Fibroblast of skin of left quadriceps (primary cell): ENCODE measurements around the gene CXCL14.
"Not testable (repeated sequence)": the region's sequence is repeated elsewhere in the genome, so short reads cannot be mapped to it uniquely, and the experiment has no call there.

Source experiments
- DNase-seq, 2 experiments: peaks; one replicate each; pipeline ENCODE4 v3.0.0-alpha.2; 2013; ENCODE audit warnings: low read depth in 2 of 2

Gene CXCL14

DNA sequence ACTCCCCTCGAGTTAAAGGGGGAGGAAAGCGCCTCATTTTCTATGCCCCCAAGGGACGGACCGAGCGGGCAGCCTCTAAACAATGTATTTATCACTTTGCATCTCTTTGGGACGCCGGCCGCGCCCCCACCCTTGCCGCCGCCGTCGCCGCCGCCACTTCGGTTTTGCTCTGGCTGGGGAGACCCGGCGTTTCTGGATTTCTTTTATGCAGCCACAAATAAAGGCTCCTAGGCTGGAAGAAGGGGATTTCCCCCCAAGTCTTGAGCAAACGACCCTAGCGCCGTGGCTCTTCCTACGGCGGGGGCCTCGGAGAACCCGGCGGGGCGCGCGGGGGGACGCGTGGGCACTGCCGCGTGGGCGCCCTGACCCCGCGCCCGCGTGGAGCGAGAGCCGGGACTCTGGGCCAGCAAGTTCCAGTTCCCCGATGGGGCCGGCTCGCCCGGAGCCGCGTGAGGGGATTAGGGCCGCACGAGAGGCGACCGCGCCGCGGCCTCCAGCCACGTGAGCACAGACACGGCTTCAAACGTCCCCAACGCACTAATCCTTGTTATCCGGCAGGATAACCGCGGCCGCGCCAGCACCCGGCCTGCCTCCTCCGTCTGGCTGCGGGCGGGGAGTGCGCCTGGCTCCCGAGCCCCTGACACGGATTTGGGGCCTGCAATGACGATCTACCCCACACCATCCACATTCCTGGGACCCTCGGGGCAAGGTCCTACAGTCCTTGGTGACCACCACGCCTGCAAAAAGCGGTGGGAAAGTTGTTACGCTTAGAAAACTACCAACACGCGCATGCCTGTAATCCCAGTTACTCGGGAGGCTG lies 35.1 kb downstream of the CXCL14 start:
- no peak for DNase-seq

DNA sequence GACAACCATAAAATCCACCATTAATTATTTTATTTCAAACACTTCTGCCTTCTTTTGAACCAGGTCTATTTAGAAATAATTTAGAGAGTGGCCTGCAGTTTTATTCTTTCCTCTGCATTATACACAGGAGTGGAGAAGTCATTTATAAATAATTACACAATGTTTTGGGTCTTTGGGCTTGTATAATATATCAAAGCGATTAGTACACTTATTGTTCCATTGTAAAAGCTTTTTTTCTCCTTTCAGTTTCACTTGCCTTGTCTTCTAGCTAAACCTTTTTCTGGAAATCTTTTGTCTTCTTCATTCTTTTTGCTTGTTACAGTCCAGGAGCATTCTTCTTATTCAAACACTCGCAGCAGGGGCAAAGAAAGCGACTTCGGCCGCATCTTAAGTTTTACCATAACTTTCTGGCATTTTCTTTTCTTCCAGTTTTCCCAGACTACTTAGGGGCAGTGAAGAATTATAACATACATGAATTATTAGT lies 35.7 kb downstream of the CXCL14 start:
- no peak for DNase-seq

DNA sequence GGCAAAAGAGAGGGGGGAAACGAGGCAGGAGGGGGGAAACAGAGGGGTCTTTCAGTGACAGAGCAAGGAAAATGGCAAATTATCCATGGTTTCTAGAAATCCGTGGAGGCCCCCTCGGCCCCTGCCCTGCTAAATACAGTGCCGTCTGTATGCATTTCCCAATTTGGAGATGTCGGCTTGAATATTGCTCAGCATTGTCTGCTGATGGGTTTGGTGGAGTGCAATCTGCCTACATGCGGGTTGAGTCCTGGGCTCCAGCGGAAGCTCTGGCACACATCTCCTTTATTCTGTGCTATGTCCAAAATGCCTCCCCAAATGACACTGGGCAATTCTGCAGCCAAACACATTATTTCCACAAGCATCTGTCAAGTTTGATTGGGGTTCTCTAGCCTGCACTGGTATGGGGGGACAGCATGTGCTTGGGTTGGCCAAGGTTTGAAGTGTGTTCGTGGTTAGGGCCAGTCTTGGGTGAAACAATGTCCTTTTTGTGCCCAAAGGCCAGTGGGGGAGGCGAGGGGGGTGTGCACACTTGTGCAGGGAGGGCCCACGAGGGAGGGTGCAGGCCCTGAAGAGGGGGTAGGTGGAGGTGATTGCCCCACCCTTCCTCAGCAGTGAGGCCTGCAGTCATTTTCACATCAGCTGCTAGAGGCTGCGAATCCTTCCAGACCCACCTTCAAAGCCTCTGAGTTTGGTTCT lies 36.8 kb downstream of the CXCL14 start:
- DNase-seq: no peak

DNA sequence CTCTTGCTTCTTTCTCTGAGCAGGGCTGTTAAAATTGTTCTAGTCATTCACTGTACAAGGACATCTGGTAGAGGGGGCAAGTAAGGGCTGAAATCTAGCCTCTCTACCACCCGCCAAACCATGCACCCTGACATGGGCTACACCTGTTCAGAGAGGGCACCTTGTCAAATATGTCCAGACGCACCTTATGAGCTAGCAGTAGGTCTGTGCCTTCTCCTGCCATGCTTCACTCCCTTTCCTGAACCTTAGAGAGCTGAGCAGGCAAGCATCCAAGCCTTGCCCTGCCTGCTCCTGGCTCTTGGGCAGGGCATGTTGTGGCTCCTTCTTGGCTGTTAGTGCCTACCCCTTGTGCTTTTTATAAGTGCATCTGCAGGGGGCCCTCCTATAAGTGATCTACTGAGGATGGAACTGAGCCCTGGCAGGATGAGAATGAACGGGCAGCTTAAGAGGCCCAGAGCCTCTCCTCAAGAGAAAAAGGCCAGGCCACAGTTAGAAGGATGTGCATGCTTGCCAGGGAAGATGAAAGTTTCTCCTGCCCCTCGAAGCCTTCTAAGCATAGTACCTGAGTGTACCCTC lies 39.3 kb downstream of the CXCL14 start:
- DNase-seq: no peak

DNA sequence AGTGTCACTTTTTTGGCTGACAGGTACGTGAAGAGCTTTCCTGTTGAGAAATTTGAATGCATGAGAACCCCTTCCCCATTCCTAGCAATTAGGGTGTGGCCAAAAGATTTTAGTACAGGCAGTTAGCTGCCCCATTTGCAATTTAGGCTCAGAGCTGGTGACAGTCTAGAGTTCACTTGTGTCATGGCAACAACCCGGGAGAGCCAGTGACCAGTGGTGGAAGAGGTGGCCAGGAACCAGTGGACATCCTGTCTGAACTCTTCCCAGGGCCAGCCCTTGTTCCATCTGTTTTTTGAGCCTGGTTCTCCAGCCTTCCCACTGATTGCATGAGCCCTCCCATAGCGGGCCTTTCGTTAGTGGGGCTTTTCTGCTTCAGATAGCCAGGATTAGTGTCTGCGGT lies 40.5 kb downstream of the CXCL14 start:
- DNase-seq: no peak

DNA sequence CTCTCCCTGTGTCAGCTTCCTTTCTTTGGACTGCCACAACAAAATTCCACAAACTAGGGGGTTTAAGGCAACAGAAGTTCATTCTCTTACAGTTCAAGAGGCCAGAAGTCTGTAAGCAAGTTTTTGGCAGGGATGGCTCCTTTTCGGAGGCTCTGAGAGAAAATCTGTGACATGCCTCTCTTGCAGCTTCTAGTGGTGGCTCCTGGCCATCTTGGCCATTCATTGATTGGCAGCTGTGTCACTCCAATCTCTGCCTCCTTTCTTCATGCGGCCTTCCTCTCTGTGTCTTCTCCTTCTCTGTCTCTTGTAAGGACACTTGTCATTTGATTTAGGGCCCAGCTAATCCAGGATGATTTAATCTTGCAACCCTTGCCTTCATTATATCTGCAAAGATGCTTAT lies 41.0 kb downstream of the CXCL14 start:
- DNase-seq: no peak

DNA sequence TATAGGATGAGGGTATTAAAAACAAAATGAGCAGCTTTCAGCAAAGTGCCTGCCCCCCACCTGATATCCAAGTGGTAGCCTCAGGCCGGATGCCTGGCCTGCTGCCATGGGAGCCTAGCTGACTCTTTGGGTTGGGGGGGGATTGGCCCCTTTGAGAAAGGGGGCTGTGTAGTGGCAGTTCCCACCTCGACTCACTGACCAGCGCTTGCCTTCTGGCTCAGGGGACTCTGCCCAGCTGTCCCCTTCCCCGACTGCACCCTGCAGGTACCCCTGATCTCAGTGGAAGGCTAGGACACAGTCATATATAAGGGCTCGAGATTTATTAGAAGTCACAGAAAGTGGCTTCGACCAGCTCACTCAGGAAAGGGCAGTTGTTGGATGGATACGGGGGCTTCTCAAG lies 41.5 kb downstream of the CXCL14 start:
- no peak for DNase-seq

DNA sequence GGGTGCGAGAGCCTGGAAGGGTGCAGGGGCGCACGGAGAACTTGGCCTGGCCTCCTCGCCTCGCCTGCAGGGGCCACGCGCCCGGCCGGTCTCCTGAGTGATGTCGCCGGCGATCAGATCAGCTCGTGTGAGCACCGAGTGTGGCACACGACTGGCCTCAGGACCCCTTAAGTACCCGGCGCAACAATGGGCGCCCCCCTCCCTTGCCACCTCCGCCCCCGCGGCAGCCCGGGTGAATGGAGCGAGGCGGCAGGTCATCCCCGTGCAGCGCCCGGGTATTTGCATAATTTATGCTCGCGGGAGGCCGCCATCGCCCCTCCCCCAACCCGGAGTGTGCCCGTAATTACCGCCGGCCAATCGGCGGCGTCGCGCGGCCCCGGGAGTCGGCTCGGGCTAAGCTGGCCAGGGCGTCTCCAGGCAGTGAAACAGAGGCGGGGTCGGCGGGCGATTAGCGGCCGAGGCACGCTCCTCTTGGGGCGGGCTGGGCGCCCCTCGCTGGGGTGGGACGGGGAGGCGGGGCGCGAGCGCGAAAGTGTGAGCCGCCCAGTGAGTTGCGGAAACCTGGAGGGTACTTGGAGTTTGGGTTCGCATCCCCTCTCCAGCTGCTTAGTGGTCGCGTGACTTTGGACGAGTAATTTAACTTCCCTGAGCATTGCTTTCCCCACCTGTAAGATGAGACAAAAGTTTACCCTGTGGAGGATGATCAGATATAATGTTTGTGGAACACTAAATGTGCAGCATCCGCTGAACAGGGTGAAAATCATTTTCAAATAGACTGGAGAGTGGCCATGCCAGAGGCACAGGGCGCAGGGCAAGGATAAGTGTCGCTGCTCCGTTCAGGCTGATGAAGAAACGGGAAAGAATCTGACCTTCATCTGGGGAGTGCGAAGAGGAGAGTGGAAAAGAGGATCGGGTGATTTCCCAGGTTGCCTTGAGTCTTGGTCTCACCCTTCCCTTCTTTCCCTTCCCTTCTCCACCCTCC lies 42.7 kb downstream of the CXCL14 start, which contains the start of gene NEUROG1:
Gene NEUROG1 (minus strand): TSS at position 145 of the 982 bp plus-strand sequence. CDS start 274 bp downstream, outside the sequence.
- DNase-seq: no peak

DNA sequence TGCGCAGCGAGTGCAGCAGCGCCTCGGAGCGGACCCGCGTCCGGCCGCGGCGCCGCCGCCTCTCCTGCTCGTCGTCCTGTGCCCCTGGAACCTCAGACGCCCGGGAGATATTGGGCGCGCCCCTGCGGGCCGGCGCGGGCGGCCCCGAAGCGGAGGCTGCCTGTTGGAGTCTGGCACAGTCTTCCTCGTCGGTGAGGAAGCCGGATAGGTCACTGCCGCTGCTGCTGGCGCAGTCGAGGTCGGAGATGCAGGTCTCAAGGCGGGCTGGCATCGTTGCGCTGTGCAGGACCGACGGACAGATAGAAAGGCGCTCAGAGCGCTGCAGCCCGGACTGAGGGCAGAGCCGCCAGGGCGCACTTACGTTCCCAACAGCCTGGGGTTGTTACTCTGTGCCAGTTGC lies 43.4 kb downstream of the CXCL14 start:
- DNase-seq: no peak

DNA sequence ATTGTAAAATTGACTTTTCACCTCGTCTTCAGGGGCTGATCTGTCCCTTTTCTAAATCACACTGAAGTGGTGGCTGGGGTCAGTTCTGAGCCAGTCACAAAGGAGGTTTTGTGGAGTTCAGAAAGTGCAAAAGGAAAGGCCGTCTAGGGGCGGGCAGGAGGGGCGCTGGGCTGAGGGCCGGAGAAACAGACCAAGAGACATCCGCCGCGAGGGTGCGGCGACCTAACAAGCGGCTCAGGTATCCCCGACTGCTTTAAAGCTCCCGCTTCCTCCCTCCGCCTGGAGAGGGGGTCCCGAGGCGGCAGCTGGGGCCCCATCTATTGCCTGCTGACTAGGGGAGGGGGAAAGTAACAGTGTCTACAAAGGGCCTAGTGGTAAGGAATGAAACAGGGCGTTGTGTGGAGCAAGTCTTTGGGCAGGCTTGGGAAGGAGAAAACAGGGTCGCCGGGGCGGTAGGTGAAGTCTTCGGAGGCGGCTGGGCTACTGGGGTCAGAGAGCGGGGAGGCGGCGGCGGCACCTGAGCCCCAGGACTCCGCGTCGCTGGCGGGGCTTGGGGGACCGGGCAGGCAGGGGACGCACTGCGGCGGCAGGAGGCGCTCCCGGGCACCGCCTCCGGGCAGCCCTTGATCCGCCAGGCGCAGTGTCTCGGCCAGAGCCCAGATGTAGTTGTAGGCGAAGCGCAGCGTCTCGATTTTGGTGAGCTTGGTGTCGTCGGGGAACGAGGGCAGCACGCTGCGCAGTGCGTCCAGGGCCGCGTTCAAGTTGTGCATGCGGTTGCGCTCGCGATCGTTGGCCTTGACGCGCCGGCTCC lies 44.0 kb downstream of the CXCL14 start:
- no peak for DNase-seq

DNA sequence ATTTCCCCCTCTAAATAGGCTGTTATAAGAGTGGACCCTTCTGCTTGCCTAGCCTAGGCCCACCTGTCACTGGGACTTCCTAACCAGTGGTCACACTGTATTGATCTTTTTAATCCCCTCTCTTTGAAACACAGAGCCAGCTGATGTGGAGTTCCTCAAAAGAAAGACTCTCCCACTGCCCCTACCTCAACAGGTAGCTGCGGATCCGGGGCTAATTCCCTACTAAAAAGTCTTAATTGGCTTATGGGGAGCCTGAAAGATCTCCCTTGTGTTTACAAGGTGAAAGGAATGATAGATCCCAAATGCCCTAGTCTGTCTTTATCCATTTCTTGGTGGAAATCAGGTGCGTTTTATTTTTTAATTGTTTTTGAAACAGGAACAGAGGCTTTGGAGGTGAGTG lies 45.0 kb downstream of the CXCL14 start:
- DNase-seq: no peak

DNA sequence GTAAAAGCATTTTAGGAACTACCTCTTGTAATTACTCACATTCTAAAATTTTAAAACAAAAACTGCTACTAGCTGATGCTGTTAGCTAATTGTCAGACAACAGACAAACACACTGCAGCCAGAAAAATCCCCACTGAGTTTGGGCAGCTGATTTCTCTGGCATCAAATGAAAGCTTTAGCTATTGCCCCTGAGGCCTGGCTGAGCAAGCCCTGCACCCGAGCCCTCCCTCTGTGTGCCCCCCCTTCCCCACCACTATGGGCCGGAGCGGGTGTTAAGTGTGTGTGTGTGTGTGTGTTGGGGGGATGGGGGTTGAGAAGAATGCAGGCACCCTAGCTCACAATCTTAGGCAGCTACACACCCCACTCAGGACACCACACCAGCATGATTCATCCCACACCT lies 45.5 kb downstream of the CXCL14 start:
- no peak for DNase-seq

DNA sequence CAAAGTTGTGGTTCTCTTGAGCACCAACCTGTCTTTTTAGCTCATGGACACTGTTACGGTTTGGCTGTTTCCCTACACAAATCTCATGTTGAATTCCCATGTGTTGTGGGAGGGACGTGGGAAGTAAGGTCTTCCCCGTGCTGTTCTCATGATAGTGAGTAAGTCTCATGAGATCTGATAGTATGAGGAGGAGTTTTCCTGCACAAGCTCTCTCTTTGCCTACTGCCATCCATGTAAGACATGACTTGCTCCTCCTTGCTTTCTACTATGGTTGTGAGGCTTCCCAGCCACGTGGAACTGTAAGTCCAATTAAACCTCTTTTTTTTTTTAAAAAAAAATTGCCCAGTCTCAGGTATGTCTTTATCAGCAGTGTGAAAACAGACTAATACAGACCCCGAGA lies 49.2 kb downstream of the CXCL14 start:
- not testable (repeated sequence) for DNase-seq

DNA sequence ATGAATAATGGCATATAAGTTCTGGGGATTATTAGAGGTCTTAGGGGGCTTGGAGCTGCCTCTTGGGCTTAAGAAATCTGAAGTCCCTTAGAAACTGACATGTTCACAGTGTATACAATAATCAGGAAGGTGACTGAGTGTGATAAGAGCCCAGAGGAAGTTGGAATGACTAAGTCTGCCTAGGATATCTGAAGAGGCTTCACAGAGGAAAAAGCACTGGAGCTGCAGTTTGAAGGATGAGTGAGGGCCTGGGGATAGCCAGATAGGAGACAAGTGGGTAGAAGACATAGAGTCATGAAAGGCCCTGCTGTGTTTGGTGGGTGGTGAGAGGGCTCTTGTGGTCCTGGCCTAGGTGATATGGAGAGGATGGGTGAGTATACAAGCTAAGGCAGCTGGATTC lies 51.9 kb downstream of the CXCL14 start:
- no peak for DNase-seq

DNA sequence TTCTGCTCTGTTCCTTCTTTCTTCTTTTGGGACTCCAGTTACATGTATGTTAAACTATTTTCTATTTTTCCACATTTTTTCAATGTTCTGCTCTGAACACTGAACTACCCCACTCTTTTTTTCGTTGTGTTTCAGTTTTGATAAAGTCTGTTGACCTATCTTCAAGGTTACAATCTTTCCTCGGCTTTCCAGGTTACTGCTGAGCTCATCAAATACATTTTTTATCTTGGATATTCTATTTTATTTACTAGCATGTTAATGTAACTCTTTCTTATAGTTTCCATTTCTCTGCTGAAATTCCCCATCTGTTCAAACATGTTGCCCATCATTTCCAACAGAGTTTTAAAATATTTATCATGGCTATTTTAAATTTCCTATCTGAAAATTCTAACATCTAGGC lies 56.8 kb downstream of the CXCL14 start:
- no peak for DNase-seq
